ENCODE data around the gene CNTNAP4. TPM values are rescaled to one million over a fixed set of nuclear protein-coding genes. Genes with fewer than 3 reads are reported as not detected.

Gene CNTNAP4
- polyA plus RNA-seq, 3 donors from 2014 or later: not detected

GRCh38 chr16:76336112-76336511, 58.9 kb downstream of the CNTNAP4 start:
- Mint-ChIP-seq H3K36me3 (peaks cover 0 to 7% (median 0%) of the 10 kb centered on the region in 3 donors), H3K4me1 (no peaks in the 10 kb centered on the region), H3K9me3 (peaks cover 10 to 59% (median 20%) of the 10 kb centered on the region in 6 donors), H3K27ac (no peak overlapping the region), H3K4me3 (no peak overlapping the region), H3K27me3 (ENCODE audit: low read depth in 3 of 3) (peaks cover 0 to 2% (median 2%) of the 10 kb centered on the region in 3 donors)
- no peak for DNase-seq

GRCh38 chr16:76338472-76338871, 61.3 kb downstream of the CNTNAP4 start:
- H3K36me3 Mint-ChIP-seq: peaks cover 0 to 4% (median 0%) of the 10 kb centered on the region in 3 donors
- H3K27ac Mint-ChIP-seq: no peak overlapping the region
- no peak overlapping the region for H3K4me3 Mint-ChIP-seq
- H3K27me3 Mint-ChIP-seq (ENCODE audit: low read depth in 3 of 3): peaks cover 0 to 2% (median 2%) of the 10 kb centered on the region in 3 donors
- H3K9me3 Mint-ChIP-seq: peaks cover 5 to 59% (median 15%) of the 10 kb centered on the region in 6 donors
- no peak for DNase-seq
- H3K4me1 Mint-ChIP-seq: no peaks in the 10 kb centered on the region

- Mint-ChIP-seq H3K4me1 (no peaks in the 10 kb centered on the region), H3K4me3 (no peak overlapping the region), H3K27me3 (ENCODE audit: low read depth in 3 of 3) (peaks cover 0 to 2% (median 0%) of the 10 kb centered on the region in 3 donors), H3K27ac (no peak overlapping the region), H3K36me3 (no peaks in the 10 kb centered on the region), H3K9me3 (peaks cover 0 to 46% (median 8%) of the 10 kb centered on the region in 6 donors)
- no peak for DNase-seq
Observed at GRCh38 chr16:76343769-76344168, 66.6 kb downstream of the CNTNAP4 start.

- Mint-ChIP-seq H3K27ac (no peak overlapping the region), H3K4me1 (no peaks in the 10 kb centered on the region), H3K4me3 (no peak overlapping the region), H3K36me3 (no peaks in the 10 kb centered on the region), H3K27me3 (ENCODE audit: low read depth in 3 of 3) (peaks cover 0 to 2% (median 0%) of the 10 kb centered on the region in 3 donors), H3K9me3 (peaks cover 0 to 42% (median 6%) of the 10 kb centered on the region in 6 donors)
- DNase-seq: no peak
Observed at GRCh38 chr16:76345163-76345661, 68.0 kb downstream of the CNTNAP4 start.

- Mint-ChIP-seq H3K4me3 (no peak overlapping the region), H3K9me3 (peaks cover 0 to 37% (median 7%) of the 10 kb centered on the region in 6 donors), H3K4me1 (no peaks in the 10 kb centered on the region), H3K27me3 (ENCODE audit: low read depth in 3 of 3) (no peaks in the 10 kb centered on the region), H3K36me3 (no peaks in the 10 kb centered on the region), H3K27ac (no peak overlapping the region)
- DNase-seq: no peak
Observed at GRCh38 chr16:76346210-76346609, 69.0 kb downstream of the CNTNAP4 start.

- Mint-ChIP-seq H3K36me3 (no peaks in the 10 kb centered on the region), H3K4me1 (no peaks in the 10 kb centered on the region), H3K27ac (no peak overlapping the region), H3K27me3 (ENCODE audit: low read depth in 3 of 3) (peaks cover 0 to 4% (median 0%) of the 10 kb centered on the region in 3 donors), H3K4me3 (no peak overlapping the region), H3K9me3 (peaks cover under 1 to 24% (median 8%) of the 10 kb centered on the region in 6 donors)
- no peak for DNase-seq
Observed at GRCh38 chr16:76351441-76351840, 74.2 kb downstream of the CNTNAP4 start.

- H3K4me3 Mint-ChIP-seq: no peak overlapping the region
- H3K36me3 Mint-ChIP-seq: no peaks in the 10 kb centered on the region
- H3K9me3 Mint-ChIP-seq: peaks cover 3 to 41% (median 14%) of the 10 kb centered on the region in 6 donors
- no peaks in the 10 kb centered on the region for H3K4me1 Mint-ChIP-seq
- peaks cover 0 to 4% (median 0%) of the 10 kb centered on the region in 3 donors for H3K27me3 Mint-ChIP-seq (ENCODE audit: low read depth in 3 of 3)
- no peak for DNase-seq
- H3K27ac Mint-ChIP-seq: no peak overlapping the region
Observed at GRCh38 chr16:76360404-76360803, 83.2 kb downstream of the CNTNAP4 start.

- Mint-ChIP-seq H3K36me3 (peaks cover 0 to 3% (median 0%) of the 10 kb centered on the region in 3 donors), H3K27me3 (ENCODE audit: low read depth in 3 of 3) (no peaks in the 10 kb centered on the region), H3K9me3 (peaks cover 2 to 25% (median 11%) of the 10 kb centered on the region in 6 donors), H3K4me1 (no peaks in the 10 kb centered on the region), H3K4me3 (no peak overlapping the region), H3K27ac (no peak overlapping the region)
- DNase-seq: no peak
Observed at GRCh38 chr16:76370344-76370743, 93.1 kb downstream of the CNTNAP4 start.

GRCh38 chr16:76371441-76371840, 94.2 kb downstream of the CNTNAP4 start:
- Mint-ChIP-seq H3K4me3 (no peak overlapping the region), H3K36me3 (no peaks in the 10 kb centered on the region), H3K27me3 (ENCODE audit: low read depth in 3 of 3) (no peaks in the 10 kb centered on the region), H3K4me1 (no peaks in the 10 kb centered on the region), H3K27ac (no peak overlapping the region), H3K9me3 (peaks cover 2 to 30% (median 11%) of the 10 kb centered on the region in 6 donors)
- DNase-seq: no peak

- H3K9me3 Mint-ChIP-seq: peaks cover 2 to 33% (median 13%) of the 10 kb centered on the region in 6 donors
- H3K4me3 Mint-ChIP-seq: no peak overlapping the region
- DNase-seq: no peak
- H3K27me3 Mint-ChIP-seq (ENCODE audit: low read depth in 3 of 3): no peaks in the 10 kb centered on the region
- H3K36me3 Mint-ChIP-seq: peaks cover 0 to 4% (median 0%) of the 10 kb centered on the region in 3 donors
- no peak overlapping the region for H3K27ac Mint-ChIP-seq
- H3K4me1 Mint-ChIP-seq: no peaks in the 10 kb centered on the region
Observed at GRCh38 chr16:76373998-76374397, 96.8 kb downstream of the CNTNAP4 start.

GRCh38 chr16:76376988-76377387, 99.8 kb downstream of the CNTNAP4 start:
- no peak for DNase-seq

GRCh38 chr16:76378020-76378419, 100.8 kb downstream of the CNTNAP4 start:
- DNase-seq: no peak
- Mint-ChIP-seq H3K9me3 (peaks cover 3 to 44% (median 6%) of the 10 kb centered on the region in 6 donors), H3K27ac (no peak overlapping the region), H3K36me3 (peaks cover 0 to 4% (median 0%) of the 10 kb centered on the region in 3 donors), H3K4me3 (no peak overlapping the region), H3K4me1 (no peaks in the 10 kb centered on the region), H3K27me3 (ENCODE audit: low read depth in 3 of 3) (no peaks in the 10 kb centered on the region)

More at GRCh38 chr16:76376988-76377387, 99.8 kb downstream of the CNTNAP4 start:
- no peak overlapping the region for H3K4me3 Mint-ChIP-seq
- no peaks in the 10 kb centered on the region for H3K27me3 Mint-ChIP-seq (ENCODE audit: low read depth in 3 of 3)
- H3K36me3 Mint-ChIP-seq: peaks cover 0 to 4% (median 0%) of the 10 kb centered on the region in 3 donors
- no peak overlapping the region for H3K27ac Mint-ChIP-seq
- no peaks in the 10 kb centered on the region for H3K4me1 Mint-ChIP-seq
- peaks cover 3 to 47% (median 7%) of the 10 kb centered on the region in 6 donors for H3K9me3 Mint-ChIP-seq

GRCh38 chr16:76381096-76381495, 103.9 kb downstream of the CNTNAP4 start:
- H3K4me3 Mint-ChIP-seq: no peak overlapping the region
- peaks cover 2 to 38% (median 8%) of the 10 kb centered on the region in 6 donors for H3K9me3 Mint-ChIP-seq
- H3K27me3 Mint-ChIP-seq (ENCODE audit: low read depth in 3 of 3): no peaks in the 10 kb centered on the region
- no peak for DNase-seq
- H3K36me3 Mint-ChIP-seq: peaks cover 0 to 4% (median 0%) of the 10 kb centered on the region in 3 donors
- no peak overlapping the region for H3K27ac Mint-ChIP-seq
- H3K4me1 Mint-ChIP-seq: no peaks in the 10 kb centered on the region

GRCh38 chr16:76385601-76386230, 108.5 kb downstream of the CNTNAP4 start:
- no peaks in the 10 kb centered on the region for H3K4me1 Mint-ChIP-seq
- no peak for DNase-seq
- peaks cover 1 to 19% (median 5%) of the 10 kb centered on the region in 6 donors for H3K9me3 Mint-ChIP-seq
- no peak overlapping the region for H3K27ac Mint-ChIP-seq
- H3K27me3 Mint-ChIP-seq (ENCODE audit: low read depth in 3 of 3): peaks cover 0 to 2% (median 0%) of the 10 kb centered on the region in 3 donors
- no peaks in the 10 kb centered on the region for H3K36me3 Mint-ChIP-seq
- no peak overlapping the region for H3K4me3 Mint-ChIP-seq

All from immature natural killer cell (primary cell).